Body of pancreas (tissue), 4 donors: Measurements from ENCODE around the gene CACNA1H.

Source experiments
- POLR2A ChIP-seq, 3 donors: fragments of 450-650 bp; IDR thresholded peaks; one replicate each; pipeline ENCODE4 v1.6.1; 2016; ENCODE audit warnings: antibody characterized with exemption in 3 of 3, mild to moderate bottlenecking in 2 of 3
- TF ChIP-seq, protein P1 (sequence below), 7 experiments: fragments of 450-650 bp in 4 of 7; fragments of 200-600 bp in 3 of 7; sonication (generic) in 3 of 7; IDR thresholded peaks; one replicate each; pipeline ENCODE4 v1.5.1; 2016 to 2019; ENCODE audit warnings: antibody characterized with exemption in 7 of 7

DNA sequence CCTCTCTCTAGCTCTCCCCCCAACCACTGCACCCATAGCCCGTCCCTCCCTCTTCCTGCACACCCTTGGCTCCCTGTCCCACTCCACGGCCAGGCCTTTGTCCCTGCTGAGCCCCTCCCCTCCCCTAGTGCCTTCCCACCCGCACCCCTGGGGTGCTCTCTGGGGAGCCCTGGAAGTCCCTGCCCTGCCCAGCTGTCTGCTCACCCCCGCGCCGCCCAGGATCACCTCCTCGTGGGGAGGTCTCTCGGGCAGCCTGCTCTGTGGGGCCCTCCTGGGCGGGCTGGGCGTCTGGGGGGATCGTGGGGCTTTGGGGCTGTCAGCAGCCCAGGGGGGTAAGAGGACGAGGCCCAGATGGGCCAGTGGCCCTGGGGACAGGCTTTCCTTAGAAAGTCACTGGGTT, 18.1 kb downstream of the CACNA1H start:
- TF ChIP-seq, protein P1, sequence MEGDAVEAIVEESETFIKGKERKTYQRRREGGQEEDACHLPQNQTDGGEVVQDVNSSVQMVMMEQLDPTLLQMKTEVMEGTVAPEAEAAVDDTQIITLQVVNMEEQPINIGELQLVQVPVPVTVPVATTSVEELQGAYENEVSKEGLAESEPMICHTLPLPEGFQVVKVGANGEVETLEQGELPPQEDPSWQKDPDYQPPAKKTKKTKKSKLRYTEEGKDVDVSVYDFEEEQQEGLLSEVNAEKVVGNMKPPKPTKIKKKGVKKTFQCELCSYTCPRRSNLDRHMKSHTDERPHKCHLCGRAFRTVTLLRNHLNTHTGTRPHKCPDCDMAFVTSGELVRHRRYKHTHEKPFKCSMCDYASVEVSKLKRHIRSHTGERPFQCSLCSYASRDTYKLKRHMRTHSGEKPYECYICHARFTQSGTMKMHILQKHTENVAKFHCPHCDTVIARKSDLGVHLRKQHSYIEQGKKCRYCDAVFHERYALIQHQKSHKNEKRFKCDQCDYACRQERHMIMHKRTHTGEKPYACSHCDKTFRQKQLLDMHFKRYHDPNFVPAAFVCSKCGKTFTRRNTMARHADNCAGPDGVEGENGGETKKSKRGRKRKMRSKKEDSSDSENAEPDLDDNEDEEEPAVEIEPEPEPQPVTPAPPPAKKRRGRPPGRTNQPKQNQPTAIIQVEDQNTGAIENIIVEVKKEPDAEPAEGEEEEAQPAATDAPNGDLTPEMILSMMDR (IDR thresholded peaks at IDR 0.05): no peak
- no peak for TF ChIP-seq POLR2A (IDR thresholded peaks at IDR 0.05)
